ENCODE data around the gene MC5R. TPM values are rescaled to one million over a fixed set of nuclear protein-coding genes. Genes with fewer than 3 reads are reported as not detected.

MC5R gene
- not detected in 2 replicates for total RNA-seq

GRCh38 chr18:13823707-13824395, at the start of gene MC5R:
TSS of gene MC5R (plus strand) at chr18:13824149. CDS start at chr18:13825766, 1,617 bp downstream.

Other genes with a start within 250 kb of the MC5R start
- 23.5 and 27.1 TPM in 2 replicates for gene FAM210A, start 97.6 kb upstream of the MC5R start, total RNA-seq
- 23.5 and 29.0 TPM in 2 replicates for gene RNMT, start 97.5 kb upstream of the MC5R start, total RNA-seq
- not detected in 2 replicates for gene MC2R, start 91.4 kb downstream of the MC5R start, total RNA-seq